PC-3 (cell line): ENCODE measurements around the gene LRRC8A. TPM values are rescaled to one million over a fixed set of nuclear protein-coding genes. Genes with fewer than 3 reads are reported as not detected.

Experiments
- ATAC-seq: fragments of 200-7000 bp; cut with Tn5 transposase; 2 replicates; pipeline ENCODE4 v1.9.1; 2020; ENCODE audit warnings: mild to moderate bottlenecking, moderate library complexity
- BruUV-seq: library from RNA; stranded (reverse); fragments of 400-500 nt; replicated peaks from 2 replicates; lab custom pipeline; 2021; lab: Mats Ljungman, UMichigan
- CTCF ChIA-PET: fragments of 300-600 bp; sonication (Branson Sonifier 250); formaldehyde crosslinking; loops from one replicate; lab custom pipeline; 2022; ENCODE audit warnings: antibody characterized with exemption; lab: Charles Lee
- POLR2A ChIA-PET: fragments of 300-600 bp; sonication (Branson Sonifier 250); formaldehyde crosslinking; loops from one replicate; lab custom pipeline; 2022; ENCODE audit warnings: antibody characterized with exemption; ENCODE audit not compliant: unreplicated experiment; lab: Charles Lee
- DNase-seq: peaks from one replicate; pipeline ENCODE4 v3.0.0-alpha.2; 2015
- H2AFZ ChIP-seq: fragments of 300-600 bp; sonication (generic); 2 replicates; pipeline ENCODE4 v1.6.0; 2016; ENCODE audit warnings: antibody characterized with exemption, low read length
- H3F3A ChIP-seq: fragments of 300-600 bp; sonication (generic); one replicate; pipeline ENCODE4 v1.6.0; 2017; ENCODE audit warnings: antibody characterized with exemption, low read length, control low read depth, mild to moderate bottlenecking; ENCODE audit not compliant: unreplicated experiment
- H3K27ac ChIP-seq: fragments of 300-600 bp; sonication (generic); 2 replicates; pipeline ENCODE4 v1.5.1; 2016; ENCODE audit warnings: mild to moderate bottlenecking, low read length
- H3K27me3 ChIP-seq: fragments of 300-600 bp; sonication (generic); 2 replicates; pipeline ENCODE4 v1.6.1; 2016; ENCODE audit warnings: low read length, mixed read lengths
- H3K36me3 ChIP-seq: fragments of 300-600 bp; sonication (generic); 2 replicates; pipeline ENCODE4 v1.6.1; 2016; ENCODE audit warnings: low read depth, mixed run types, low read length, mixed read lengths
- H3K4me1 ChIP-seq: fragments of 300-600 bp; sonication (generic); 2 replicates; pipeline ENCODE4 v1.5.1; 2016; ENCODE audit warnings: low read length; ENCODE audit not compliant: insufficient read depth
- H3K4me2 ChIP-seq: fragments of 300-600 bp; sonication (generic); 2 replicates; pipeline ENCODE4 v1.6.0; 2016; ENCODE audit warnings: low read length
- H3K4me3 ChIP-seq: fragments of 300-600 bp; sonication (generic); 2 replicates; pipeline ENCODE4 v1.5.1; 2016; ENCODE audit warnings: mild to moderate bottlenecking, low read length, mixed read lengths
- H3K79me2 ChIP-seq: fragments of 300-600 bp; sonication (generic); 2 replicates; pipeline ENCODE4 v1.6.1; 2017; ENCODE audit warnings: low read length, mixed read lengths
- H3K9ac ChIP-seq: fragments of 300-600 bp; sonication (generic); 2 replicates; pipeline ENCODE4 v1.6.0; 2016; ENCODE audit warnings: mild to moderate bottlenecking, low read length
- H3K9me2 ChIP-seq: fragments of 300-600 bp; sonication (generic); replicated peaks from 2 replicates; pipeline ENCODE4 v1.6.1; 2016; ENCODE audit warnings: mixed run types, low read length, mixed read lengths
- H3K9me3 ChIP-seq: fragments of 300-600 bp; sonication (generic); 2 replicates; pipeline ENCODE4 v1.6.1; 2016; ENCODE audit warnings: low read length, mixed read lengths
- H4K20me1 ChIP-seq: fragments of 300-600 bp; sonication (generic); 2 replicates; pipeline ENCODE4 v1.6.1; 2016; ENCODE audit warnings: low read length, mixed read lengths
- EZH2 ChIP-seq: fragments of 300-600 bp; sonication (generic); IDR thresholded peaks from one replicate; pipeline ENCODE4 v1.6.1; 2017; ENCODE audit warnings: antibody characterized with exemption, mild to moderate bottlenecking, low read length; ENCODE audit not compliant: unreplicated experiment
- EZH2phosphoT487 ChIP-seq: fragments of 300-600 bp; sonication (generic); IDR thresholded peaks from 2 replicates; pipeline ENCODE4 v1.6.1; 2018; ENCODE audit warnings: mild to moderate bottlenecking, antibody characterized with exemption, low read length, borderline replicate concordance
- intact Hi-C: fragments of 100-400 bp; cut with micrococcal nuclease; formaldehyde crosslinking; loops from 2 replicates; pipeline ENCODE4 v1.9.0; 2023
- total RNA-seq: library from RNA; depleted of rRNA; stranded (reverse); fragments of >200 nt; gene quantifications from 2 replicates; pipeline ENCODE4 v1.2.3, GENCODE V29; 2014
- TF ChIP-seq, protein P1 (sequence below): fragments of 300-600 bp; sonication (generic); conservative IDR thresholded peaks from 2 replicates; pipeline ENCODE4 v1.5.1; 2017; ENCODE audit warnings: antibody characterized with exemption, low read depth, mild to moderate bottlenecking, low read length

Gene LRRC8A
- total RNA-seq, 1 experiment from 2014 or later: 65.5 TPM

GRCh38 chr9:128902351-128903078, 20.6 kb downstream of the LRRC8A start:
- TF ChIP-seq, protein P1, sequence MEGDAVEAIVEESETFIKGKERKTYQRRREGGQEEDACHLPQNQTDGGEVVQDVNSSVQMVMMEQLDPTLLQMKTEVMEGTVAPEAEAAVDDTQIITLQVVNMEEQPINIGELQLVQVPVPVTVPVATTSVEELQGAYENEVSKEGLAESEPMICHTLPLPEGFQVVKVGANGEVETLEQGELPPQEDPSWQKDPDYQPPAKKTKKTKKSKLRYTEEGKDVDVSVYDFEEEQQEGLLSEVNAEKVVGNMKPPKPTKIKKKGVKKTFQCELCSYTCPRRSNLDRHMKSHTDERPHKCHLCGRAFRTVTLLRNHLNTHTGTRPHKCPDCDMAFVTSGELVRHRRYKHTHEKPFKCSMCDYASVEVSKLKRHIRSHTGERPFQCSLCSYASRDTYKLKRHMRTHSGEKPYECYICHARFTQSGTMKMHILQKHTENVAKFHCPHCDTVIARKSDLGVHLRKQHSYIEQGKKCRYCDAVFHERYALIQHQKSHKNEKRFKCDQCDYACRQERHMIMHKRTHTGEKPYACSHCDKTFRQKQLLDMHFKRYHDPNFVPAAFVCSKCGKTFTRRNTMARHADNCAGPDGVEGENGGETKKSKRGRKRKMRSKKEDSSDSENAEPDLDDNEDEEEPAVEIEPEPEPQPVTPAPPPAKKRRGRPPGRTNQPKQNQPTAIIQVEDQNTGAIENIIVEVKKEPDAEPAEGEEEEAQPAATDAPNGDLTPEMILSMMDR: no peak
- TF ChIP-seq EZH2 (no peak), EZH2phosphoT487 (no peak)
- ChIA-PET CTCF (no interaction called here), POLR2A (no interaction called here)
- no peaks in the 10 kb centered on the region for H3K9me2 ChIP-seq
- H3K9me3 ChIP-seq: no peaks in the 10 kb centered on the region
- H3K79me2 ChIP-seq: peaks cover 25% of the 10 kb centered on the region; the same call in 1 of the 2 replicates
- peak overlapping the region; percentile 14 for H3K4me2 ChIP-seq
- DNase-seq (peak; percentile 64), ATAC-seq (peak; percentile 67)
- H4K20me1 ChIP-seq: no peaks in the 10 kb centered on the region
- no peaks in the 10 kb centered on the region for H3F3A ChIP-seq
- 0 out of 2 replicates have a peak overlapping the region, but pooled peaks have one; percentile 17 for H3K9ac ChIP-seq
- intact Hi-C loops: no loop called here
- peak overlapping the region; percentile 69 for H3K27ac ChIP-seq
- TSS peak; percentile 73 for BruUV-seq
- no peak overlapping the region for H2AFZ ChIP-seq
- H3K4me3 ChIP-seq: no peak overlapping the region
- no peaks in the 10 kb centered on the region for H3K27me3 ChIP-seq
- peaks cover 34% of the 10 kb centered on the region for H3K4me1 ChIP-seq
- H3K36me3 ChIP-seq: peaks cover 13% of the 10 kb centered on the region

- no peak overlapping the region for H2AFZ ChIP-seq
- no peak overlapping the region for H3K9ac ChIP-seq
- no TSS peak for BruUV-seq
- H3K4me1 ChIP-seq: peaks cover 34% of the 10 kb centered on the region
- H3K27ac ChIP-seq: peak overlapping the region; percentile 69
- ChIA-PET POLR2A (no interaction called here), CTCF (no interaction called here)
- H3K9me2 ChIP-seq: no peaks in the 10 kb centered on the region
- no peaks in the 10 kb centered on the region for H3K27me3 ChIP-seq
- peaks cover 24% of the 10 kb centered on the region; the same call in 1 of the 2 replicates for H3K79me2 ChIP-seq
- ATAC-seq (no peak), DNase-seq (no peak)
- H3K4me2 ChIP-seq: no peak overlapping the region
- H3F3A ChIP-seq: no peaks in the 10 kb centered on the region
- intact Hi-C loops: no loop called here
- H4K20me1 ChIP-seq: no peaks in the 10 kb centered on the region
- no peak overlapping the region for H3K4me3 ChIP-seq
- no peaks in the 10 kb centered on the region for H3K9me3 ChIP-seq
- H3K36me3 ChIP-seq: peaks cover 18% of the 10 kb centered on the region
- TF ChIP-seq EZH2 (no peak), EZH2phosphoT487 (no peak)
- TF ChIP-seq, protein P1: no peak
Observed at GRCh38 chr9:128903079-128903461, 21.1 kb downstream of the LRRC8A start.
